GM21390 (cell line): ENCODE results near the gene PTPRK.

Experiments used
- ATAC-seq: cut with Tn5 transposase; IDR thresholded peaks from one replicate; pipeline ENCODE4 v1.9.1; 2021; ENCODE audit not compliant: unreplicated experiment

Gene PTPRK

DNA sequence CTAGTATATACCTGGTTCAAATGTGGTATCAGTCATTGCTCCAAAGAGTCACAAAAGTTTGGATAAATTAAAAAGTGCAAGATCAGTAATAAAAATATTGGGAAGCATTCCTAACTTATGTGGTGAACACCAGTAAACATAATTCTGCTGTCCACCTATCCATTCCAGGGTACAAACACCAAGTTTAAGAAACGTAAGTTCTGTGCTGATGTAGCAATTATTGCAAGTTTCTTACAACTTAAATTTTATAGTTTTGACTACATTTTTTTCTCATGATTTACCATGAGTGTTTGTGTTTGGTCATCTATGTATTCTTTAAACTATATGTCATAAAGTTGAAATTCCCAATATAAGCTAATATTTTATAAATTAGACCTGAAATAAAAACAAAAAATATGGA lies 364.6 kb downstream of the PTPRK start:
- ATAC-seq: no peak

GRCh38 chr6:128152551-128152950 lies 367.8 kb downstream of the PTPRK start:
- no peak for ATAC-seq

- ATAC-seq: no peak
These were observed 370.0 kb downstream of the PTPRK start for GRCh38 chr6:128150376-128150775.

- no peak for ATAC-seq
These were observed 370.6 kb downstream of the PTPRK start for GRCh38 chr6:128149796-128150195.

DNA sequence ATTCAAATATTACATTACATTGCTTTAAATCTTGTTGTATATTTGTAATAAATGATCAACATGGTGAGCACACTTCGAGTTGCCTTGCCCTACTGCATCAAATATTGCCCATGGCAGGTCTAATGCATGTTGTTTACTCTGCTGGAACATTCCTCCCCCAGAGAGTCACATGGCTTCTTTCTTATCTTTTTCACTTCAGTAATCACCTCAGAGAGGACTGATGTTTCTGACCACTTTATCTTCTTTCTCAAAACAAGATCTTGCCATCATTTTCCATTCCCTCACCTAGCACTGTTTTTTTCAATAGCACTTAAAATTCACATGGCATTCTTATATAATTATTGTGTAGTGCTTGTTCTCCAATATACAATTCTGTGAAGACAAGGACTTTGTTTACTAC lies 376.1 kb downstream of the PTPRK start:
- no peak for ATAC-seq

DNA sequence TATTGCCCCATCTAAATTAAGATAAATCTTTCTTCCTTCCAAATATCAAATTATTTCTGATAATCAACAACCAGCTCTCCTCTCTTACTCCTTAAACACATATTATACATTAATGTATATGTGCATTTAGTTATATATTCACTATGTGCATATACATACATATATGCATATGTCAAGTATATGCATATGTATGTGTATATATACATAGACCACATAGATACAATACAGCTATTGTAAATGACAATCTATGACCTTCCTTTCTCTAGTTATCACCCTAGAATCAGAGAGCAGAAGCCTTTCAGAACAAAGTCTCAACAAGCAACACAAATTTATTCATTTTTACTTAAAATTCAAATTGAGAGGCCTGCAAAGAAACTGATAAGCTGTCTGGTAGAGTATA lies 378.5 kb downstream of the PTPRK start:
- no peak for ATAC-seq

DNA sequence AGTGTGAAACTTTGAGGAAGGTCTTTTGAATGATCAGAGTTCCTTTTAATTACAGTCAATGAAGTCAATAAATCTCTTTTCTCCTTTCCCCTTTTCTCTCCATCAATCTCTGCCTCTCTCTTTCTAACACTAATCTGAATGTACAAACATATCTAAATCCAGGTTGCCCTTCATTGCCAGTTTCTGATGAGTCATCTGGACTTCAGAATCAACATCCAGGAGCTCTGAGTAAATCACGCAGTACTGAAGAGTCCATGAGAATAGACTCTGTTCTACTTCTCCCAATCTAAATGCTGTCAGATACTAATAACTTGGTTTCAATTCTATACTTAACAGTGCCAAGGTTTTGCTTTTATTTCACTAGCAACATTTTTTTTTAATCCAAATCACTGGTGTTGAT lies 380.9 kb downstream of the PTPRK start:
- no peak for ATAC-seq

DNA sequence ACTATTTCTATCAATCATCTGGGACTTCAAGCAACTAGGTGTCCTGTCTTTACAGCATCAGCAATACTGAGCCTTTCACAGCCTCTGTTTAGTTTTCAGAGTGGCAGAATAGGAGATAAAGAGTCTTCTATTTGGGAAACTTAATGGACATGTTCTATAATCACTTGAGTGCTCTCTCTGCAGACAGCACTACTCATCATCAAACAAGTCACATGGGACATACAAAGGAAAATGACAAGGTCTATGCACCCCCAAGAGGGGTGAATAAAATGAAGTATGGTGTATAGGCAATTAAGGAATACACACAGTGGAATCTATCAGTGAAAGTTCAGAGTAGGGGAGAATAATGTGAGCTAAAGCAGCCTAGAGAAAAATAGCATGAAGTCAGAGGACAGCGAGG lies 381.7 kb downstream of the PTPRK start:
- ATAC-seq: no peak

GRCh38 chr6:128135325-128135724 lies 385.1 kb downstream of the PTPRK start:
- ATAC-seq: no peak

GRCh38 chr6:128131566-128131965 lies 388.8 kb downstream of the PTPRK start:
- ATAC-seq: no peak

DNA sequence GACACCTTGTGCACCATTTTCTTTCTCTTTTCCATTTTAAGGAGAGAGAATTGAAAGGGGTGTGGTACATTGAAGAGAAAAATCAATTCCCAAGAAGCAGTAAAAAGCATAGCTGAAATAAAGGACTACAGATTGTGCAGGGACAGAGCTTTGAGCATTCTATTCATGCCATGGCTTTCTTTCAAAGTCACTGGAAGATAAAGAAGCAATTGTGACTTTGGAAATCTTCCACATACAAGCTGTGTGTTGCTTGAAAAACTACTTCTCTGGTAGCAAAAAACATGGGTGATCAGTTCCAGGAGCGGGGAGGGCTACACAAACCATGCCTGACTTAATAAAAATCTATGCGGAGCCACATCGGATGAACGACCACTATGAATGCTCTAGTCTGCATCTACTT lies 389.4 kb downstream of the PTPRK start:
- ATAC-seq: no peak

- no peak for ATAC-seq
These were observed 390.7 kb downstream of the PTPRK start for GRCh38 chr6:128129679-128130078.

DNA sequence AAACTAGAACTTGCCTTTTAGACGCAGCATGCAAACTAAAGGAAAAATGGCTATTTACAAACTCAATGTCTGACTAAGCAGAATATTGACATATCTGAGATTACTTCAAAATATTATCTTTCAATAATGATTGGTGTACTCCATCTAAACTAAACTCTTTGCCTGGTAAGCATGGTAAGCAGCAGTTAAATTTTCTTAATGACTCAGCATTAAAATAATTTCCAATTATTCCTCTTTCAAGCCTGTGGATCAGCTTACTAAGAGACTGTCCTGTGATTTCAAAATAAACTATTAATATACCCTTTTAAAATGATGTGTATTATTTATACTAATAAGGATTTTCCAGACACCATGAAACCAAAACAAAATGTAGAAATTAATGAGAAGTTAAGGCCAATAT lies 392.7 kb downstream of the PTPRK start:
- ATAC-seq: no peak

GRCh38 chr6:128124713-128125112 lies 395.7 kb downstream of the PTPRK start:
- no peak for ATAC-seq

- no peak for ATAC-seq
These were observed 398.8 kb downstream of the PTPRK start for GRCh38 chr6:128121610-128122009.

DNA sequence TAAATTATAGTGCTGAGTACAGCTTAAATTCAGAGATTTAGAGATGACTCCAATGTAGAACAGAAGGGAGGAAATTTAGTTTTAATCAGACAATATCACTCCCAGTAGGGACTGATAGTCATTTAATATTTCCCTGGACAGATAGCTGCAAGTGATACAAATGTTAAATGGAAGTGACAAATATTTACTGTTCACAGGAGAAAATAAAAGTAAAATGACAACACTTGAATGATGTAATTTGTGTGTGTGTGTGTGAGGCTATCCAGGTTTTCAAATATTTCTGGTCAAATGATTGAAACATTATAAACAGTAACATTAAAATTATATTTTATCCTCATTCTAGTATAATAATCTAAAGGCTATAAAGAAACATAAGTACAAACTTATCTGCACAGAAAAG lies 399.2 kb downstream of the PTPRK start:
- ATAC-seq: no peak

DNA sequence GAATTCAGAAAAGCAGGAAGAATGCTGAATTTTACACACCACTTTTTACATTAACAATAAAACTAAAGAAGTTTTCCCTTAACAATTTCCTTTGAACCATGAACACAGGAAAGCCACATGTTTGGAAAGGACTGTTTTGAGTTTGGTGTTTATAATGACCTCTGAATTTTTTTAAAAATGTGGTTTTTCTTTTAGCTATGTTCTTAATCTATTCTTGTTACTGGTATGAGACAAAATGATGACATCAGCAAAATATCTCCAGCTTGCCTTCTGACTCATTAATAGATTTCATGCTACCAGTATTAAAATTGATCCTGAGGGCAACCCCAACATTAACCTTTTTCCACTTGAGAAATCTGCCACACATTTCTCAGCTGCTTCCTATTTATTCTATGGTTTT lies 402.0 kb downstream of the PTPRK start:
- no peak for ATAC-seq

DNA sequence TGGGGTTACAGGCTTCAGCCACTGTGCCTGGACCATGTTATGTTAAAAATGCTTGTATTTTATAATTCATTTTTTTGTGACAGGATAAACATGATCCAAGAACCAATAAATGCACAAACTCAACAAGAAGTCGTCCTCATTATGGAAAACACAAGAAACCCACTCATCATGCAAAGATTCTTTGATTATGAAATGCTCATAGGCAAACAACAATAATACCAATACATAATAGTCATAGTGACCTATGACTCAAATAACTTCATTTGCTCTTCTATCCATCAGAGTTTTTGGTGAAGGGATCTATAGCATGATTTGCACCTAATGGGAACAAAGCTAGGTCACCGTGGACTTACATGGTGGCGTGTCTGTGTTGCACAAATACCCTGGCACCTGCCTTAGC lies 402.5 kb downstream of the PTPRK start:
- no peak for ATAC-seq

- no peak for ATAC-seq
These were observed 406.2 kb downstream of the PTPRK start for GRCh38 chr6:128114164-128114563.

- peak; percentile 66 for ATAC-seq
These were observed 407.9 kb downstream of the PTPRK start for GRCh38 chr6:128112494-128112893.

DNA sequence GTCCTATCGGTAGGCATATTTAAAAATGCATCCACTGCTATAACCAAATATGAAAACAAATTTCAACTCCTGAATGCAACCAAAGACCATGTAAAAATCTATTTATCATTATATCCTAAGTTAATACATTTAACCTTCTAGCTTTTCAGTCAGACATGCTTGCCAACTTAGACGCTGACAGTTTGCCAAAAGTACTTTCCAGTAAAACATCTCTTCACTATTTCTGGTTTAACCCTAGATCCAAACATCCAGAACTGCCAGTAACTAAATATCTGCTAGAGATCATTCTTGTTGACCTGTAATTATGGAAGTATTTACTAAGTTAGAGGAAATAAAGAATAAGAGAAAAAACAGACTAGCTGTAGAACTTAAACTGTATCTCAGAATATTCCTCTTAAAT lies 409.3 kb downstream of the PTPRK start:
- ATAC-seq: no peak

DNA sequence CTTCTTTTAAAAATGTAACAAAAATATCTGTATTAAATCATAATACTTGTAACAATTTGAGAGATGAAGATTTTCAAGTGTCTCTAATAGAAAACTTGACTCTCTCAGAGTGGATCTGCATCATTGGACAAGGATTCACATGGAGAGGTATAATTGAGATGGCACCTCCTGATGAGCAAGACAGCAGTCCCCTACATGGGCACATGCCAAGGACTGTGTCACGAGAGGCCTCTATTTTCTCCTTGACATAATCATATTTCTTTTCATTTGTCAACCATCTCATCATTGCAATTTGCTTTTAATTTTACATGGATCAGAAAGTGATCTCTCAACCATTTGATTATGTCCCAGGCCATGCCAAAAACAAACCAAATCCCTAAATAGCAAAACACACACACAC lies 412.7 kb downstream of the PTPRK start:
- ATAC-seq: no peak

DNA sequence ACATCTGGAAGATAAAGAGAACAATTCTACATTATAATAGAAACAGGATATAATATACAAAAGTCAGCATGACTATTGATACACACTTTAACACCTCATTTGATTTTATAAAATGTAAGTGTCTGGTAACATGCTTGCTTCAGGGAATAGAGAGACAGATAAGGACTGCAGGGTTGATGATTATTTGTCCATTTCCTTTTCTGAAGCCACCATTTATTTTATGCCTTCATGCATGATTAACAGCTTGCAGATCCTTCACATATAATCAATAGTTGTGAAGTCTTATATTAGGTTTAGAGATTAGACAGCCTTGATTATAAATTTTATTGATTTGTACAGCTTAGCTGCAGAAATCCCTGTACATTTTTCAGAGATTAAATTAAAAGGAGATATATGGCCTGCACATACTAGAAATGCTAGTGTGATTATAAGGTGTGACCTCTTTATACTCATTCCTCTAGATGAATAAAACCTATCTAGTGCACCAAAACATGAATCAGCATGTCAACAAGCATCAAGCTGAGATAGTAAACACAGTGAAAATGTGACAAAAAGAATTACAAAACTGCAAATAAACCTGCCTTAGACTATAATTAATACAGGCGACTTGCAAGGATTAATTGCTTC lies 420.7 kb downstream of the PTPRK start:
- ATAC-seq: no peak
